ENCODE measurements around the gene ORAI3. TPM values are rescaled to one million over a fixed set of nuclear protein-coding genes. Genes with fewer than 3 reads are reported as not detected.

Gene ORAI3
- total and polyA plus RNA-seq, 2 of the 13 experiments (the other 11 are each of a cell fraction or from before 2014, with no cell fraction given) = 11.4 to 32.0 TPM

- no peak for TF ChIP-seq ATF1 (CRISPR knock-in tag; IDR thresholded peaks at IDR 0.05)
- TF ChIP-seq KMT2A (CRISPR knock-in tag; IDR thresholded peaks at IDR 0.05) = no peak
- TF ChIP-seq SNAI1 (CRISPR knock-in tag; IDR thresholded peaks at IDR 0.05; ENCODE audit: borderline replicate concordance) = no peak
- TF ChIP-seq USF2 (IDR thresholded peaks at IDR 0.05; ENCODE audit: low read depth, low read length) = no peak
- TF ChIP-seq USF2 (CRISPR knock-in tag; IDR thresholded peaks at IDR 0.05; ENCODE audit: borderline replicate concordance) = no peak; the same call in 1 of the 2 replicates
- peak; percentile 81 for TF ChIP-seq IRF9 (CRISPR knock-in tag; IDR thresholded peaks at IDR 0.05; ENCODE audit: borderline replicate concordance)
- TF ChIP-seq MYPOP (CRISPR knock-in tag; IDR thresholded peaks at IDR 0.05) = peak; percentile 33; the same call in 1 of the 2 replicates
- TF ChIP-seq SP1 (IDR thresholded peaks at IDR 0.05) = no peak
- peak; percentile 71 for TF ChIP-seq SP1 (CRISPR knock-in tag; IDR thresholded peaks at IDR 0.05)
- peak; percentile 53 for TF ChIP-seq IRF2 (CRISPR knock-in tag; IDR thresholded peaks at IDR 0.05)
- peak; percentile 83; the same call in 1 of the 2 replicates for TF ChIP-seq ZBTB7A (CRISPR knock-in tag; IDR thresholded peaks at IDR 0.05)
- TF ChIP-seq CEBPZ (IDR thresholded peaks at IDR 0.05; ENCODE audit: low read length) = no peak
- TF ChIP-seq PRMT3 (CRISPR knock-in tag; IDR thresholded peaks at IDR 0.05; ENCODE audit: borderline replicate concordance, low read depth) = 0 out of 2 replicates have a peak, but pooled peaks have one; percentile 77
- peak; percentile 26; the same call in 1 of the 2 replicates for TF ChIP-seq ZNF460 (CRISPR knock-in tag; IDR thresholded peaks at IDR 0.05; ENCODE audit: borderline replicate concordance)
- TF ChIP-seq ZNF576 (CRISPR knock-in tag; IDR thresholded peaks at IDR 0.05) = no peak
- 0 out of 4 replicates have a peak, but pooled peaks of 1 of the 2 experiments have one; percentile 24 for TF ChIP-seq REST (IDR thresholded peaks at IDR 0.05; ENCODE audit: borderline replicate concordance in 1 of 2, low read depth in 1 of 2, low read length in 2 of 2)
These were observed 48.3 kb downstream of the ORAI3 start (continued) for GRCh38 chr16:30996985-30997724.
